ENCODE results near the gene USP10.

USP10 gene

GRCh38 chr16:84699712-84700445, at the start of gene USP10:
TSS of gene USP10 (plus strand) at chr16:84700000. CDS start at chr16:84700091, 91 bp downstream.
- TF ChIP-seq EGR1 (IDR thresholded peaks at IDR 0.05) (0 out of 2 replicates have a peak, but pooled peaks have one; percentile 4), FOXM1 (IDR thresholded peaks at IDR 0.05; ENCODE audit: borderline replicate concordance, low read depth) (no peak), MAX (IDR thresholded peaks at IDR 0.05) (peak; percentile 15; the same call in 1 of the 2 replicates), YY1 (IDR thresholded peaks at IDR 0.05; ENCODE audit: low read depth) (peak; percentile 92), CREB1 (IDR thresholded peaks at IDR 0.05; ENCODE audit: low read depth) (no peak), ZBTB7A (IDR thresholded peaks at IDR 0.05; ENCODE audit: low read depth) (peak; percentile 77), TEAD4 (IDR thresholded peaks at IDR 0.05) (0 out of 2 replicates have a peak, but pooled peaks have one; percentile 7), TCF12 (IDR thresholded peaks at IDR 0.05; ENCODE audit: low read depth) (no peak), CEBPB (IDR thresholded peaks at IDR 0.05) (no peak), RAD21 (IDR thresholded peaks at IDR 0.05; ENCODE audit: low read depth) (no peak), EP300 (IDR thresholded peaks at IDR 0.05; ENCODE audit: borderline replicate concordance) (no peak), NFIC (IDR thresholded peaks at IDR 0.05) (no peak), REST (IDR thresholded peaks at IDR 0.05; ENCODE audit: low read depth) (no peak; the same call in 1 of the 2 replicates), TAF1 (IDR thresholded peaks at IDR 0.05; ENCODE audit: low read depth) (peak; percentile 62; the same call in 1 of the 2 replicates)
- TF ChIP-seq, protein P1, sequence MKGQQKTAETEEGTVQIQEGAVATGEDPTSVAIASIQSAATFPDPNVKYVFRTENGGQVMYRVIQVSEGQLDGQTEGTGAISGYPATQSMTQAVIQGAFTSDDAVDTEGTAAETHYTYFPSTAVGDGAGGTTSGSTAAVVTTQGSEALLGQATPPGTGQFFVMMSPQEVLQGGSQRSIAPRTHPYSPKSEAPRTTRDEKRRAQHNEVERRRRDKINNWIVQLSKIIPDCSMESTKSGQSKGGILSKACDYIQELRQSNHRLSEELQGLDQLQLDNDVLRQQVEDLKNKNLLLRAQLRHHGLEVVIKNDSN (IDR thresholded peaks at IDR 0.05): no peak

DNA sequence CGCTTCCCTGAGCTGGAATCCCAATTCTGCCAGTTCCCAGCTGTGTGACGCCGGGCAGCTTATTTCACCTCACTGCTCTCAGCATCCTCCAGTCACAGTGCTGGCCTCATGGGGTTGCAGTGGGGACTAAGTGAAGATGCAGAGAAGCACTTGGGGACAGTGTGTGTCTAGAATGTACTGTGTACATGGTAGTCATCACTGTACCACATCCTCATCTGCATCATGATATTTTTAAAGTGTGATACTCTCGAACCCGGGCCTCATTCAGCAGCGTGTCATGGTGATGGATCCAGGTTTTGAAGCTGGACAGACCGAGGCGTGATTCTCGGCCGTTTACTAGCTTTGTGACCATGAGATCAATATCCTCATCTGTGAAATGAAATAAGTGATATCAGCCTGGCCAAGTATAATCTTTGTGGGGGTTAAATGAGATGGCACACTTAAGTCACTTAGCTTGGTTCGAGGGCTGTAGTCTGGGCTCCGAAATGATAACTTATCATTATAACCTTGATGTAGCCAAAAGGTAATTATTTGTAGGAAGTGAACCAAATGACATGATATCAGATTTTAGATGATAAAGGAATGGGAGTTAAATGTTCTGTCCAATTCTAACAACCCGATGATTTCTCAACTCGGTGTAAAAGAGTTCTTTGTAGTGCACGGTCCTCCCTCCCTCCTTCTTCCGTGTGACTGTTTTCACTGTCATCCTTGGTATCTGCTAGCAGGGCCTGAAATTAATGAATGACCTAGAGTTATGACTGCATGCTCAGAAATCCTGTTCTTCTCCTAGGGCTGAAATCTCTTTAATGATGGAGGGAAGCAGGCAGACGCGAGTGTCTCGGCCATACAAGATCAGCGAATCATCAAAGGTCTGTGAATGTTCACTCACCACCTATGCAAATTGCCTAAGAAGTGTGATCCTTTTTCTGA, 49.5 kb upstream of the USP10 start:
- TF ChIP-seq EGR1 (IDR thresholded peaks at IDR 0.05) (no peak), NFIC (IDR thresholded peaks at IDR 0.05) (no peak), CEBPB (IDR thresholded peaks at IDR 0.05) (no peak), ZBTB7A (IDR thresholded peaks at IDR 0.05; ENCODE audit: low read depth) (no peak), TEAD4 (IDR thresholded peaks at IDR 0.05) (no peak), FOXM1 (IDR thresholded peaks at IDR 0.05; ENCODE audit: borderline replicate concordance, low read depth) (no peak), MAX (IDR thresholded peaks at IDR 0.05) (no peak), EP300 (IDR thresholded peaks at IDR 0.05; ENCODE audit: borderline replicate concordance) (no peak), REST (IDR thresholded peaks at IDR 0.05; ENCODE audit: low read depth) (no peak), YY1 (IDR thresholded peaks at IDR 0.05; ENCODE audit: low read depth) (no peak), TCF12 (IDR thresholded peaks at IDR 0.05; ENCODE audit: low read depth) (no peak), TAF1 (IDR thresholded peaks at IDR 0.05; ENCODE audit: low read depth) (no peak), RAD21 (IDR thresholded peaks at IDR 0.05; ENCODE audit: low read depth) (no peak)
- TF ChIP-seq, protein P1 (IDR thresholded peaks at IDR 0.05): no peak

GRCh38 chr16:84652566-84652965, 47.2 kb upstream of the USP10 start:
- no peak for TF ChIP-seq RAD21 (IDR thresholded peaks at IDR 0.05; ENCODE audit: low read depth)
- no peak for TF ChIP-seq MAX (IDR thresholded peaks at IDR 0.05)
- no peak for TF ChIP-seq EGR1 (IDR thresholded peaks at IDR 0.05)
- TF ChIP-seq TAF1 (IDR thresholded peaks at IDR 0.05; ENCODE audit: low read depth): no peak
- no peak for TF ChIP-seq CREB1 (IDR thresholded peaks at IDR 0.05; ENCODE audit: low read depth)
- no peak for TF ChIP-seq CEBPB (IDR thresholded peaks at IDR 0.05)

DNA sequence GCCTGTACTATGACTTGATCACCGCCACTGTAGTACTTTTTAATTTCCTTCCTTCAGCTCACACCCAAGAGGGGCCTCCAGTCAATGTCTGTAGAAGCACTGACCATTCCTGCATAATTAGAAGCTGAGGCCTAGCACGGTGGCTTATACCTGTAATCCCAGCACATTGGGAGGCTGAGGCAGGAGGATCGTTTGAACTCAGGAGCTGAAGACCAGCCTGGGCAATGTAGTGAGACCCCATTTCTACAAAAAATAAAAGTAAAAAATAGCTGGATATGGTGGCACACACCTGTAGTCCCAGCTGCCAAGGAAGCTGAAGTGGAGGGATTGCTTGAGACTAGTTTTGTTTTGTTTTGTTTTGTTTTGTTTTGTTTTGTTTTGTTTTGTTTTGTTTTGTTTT, 45.6 kb upstream of the USP10 start:
- TF ChIP-seq MAX (IDR thresholded peaks at IDR 0.05) (no peak), TAF1 (IDR thresholded peaks at IDR 0.05; ENCODE audit: low read depth) (no peak), FOXM1 (IDR thresholded peaks at IDR 0.05; ENCODE audit: borderline replicate concordance, low read depth) (no peak), CEBPB (IDR thresholded peaks at IDR 0.05) (no peak), NFIC (IDR thresholded peaks at IDR 0.05) (no peak), YY1 (IDR thresholded peaks at IDR 0.05; ENCODE audit: low read depth) (no peak), REST (IDR thresholded peaks at IDR 0.05; ENCODE audit: low read depth) (no peak), EP300 (IDR thresholded peaks at IDR 0.05; ENCODE audit: borderline replicate concordance) (no peak), EGR1 (IDR thresholded peaks at IDR 0.05) (no peak), TCF12 (IDR thresholded peaks at IDR 0.05; ENCODE audit: low read depth) (no peak), TEAD4 (IDR thresholded peaks at IDR 0.05) (no peak), ZBTB7A (IDR thresholded peaks at IDR 0.05; ENCODE audit: low read depth) (no peak), RAD21 (IDR thresholded peaks at IDR 0.05; ENCODE audit: low read depth) (no peak), CREB1 (IDR thresholded peaks at IDR 0.05; ENCODE audit: low read depth) (no peak)
- TF ChIP-seq, protein P1 (IDR thresholded peaks at IDR 0.05): no peak
